ENCODE measurements around the gene OR5V1. TPM values are rescaled to one million over a fixed set of nuclear protein-coding genes. Genes with fewer than 3 reads are reported as not detected.

The OR5V1 gene
- total and polyA plus RNA-seq, 12 donors: not detected

GRCh38 chr6:29395331-29395730 lies 26.7 kb upstream of the OR5V1 start, which contains the start of gene OR12D2:
Gene OR12D2, plus strand, starts transcription at chr6:29395631. Its CDS starts 1,069 bp downstream, at chr6:29396700.
- Histone ChIP-seq H3K27me3 (peaks cover 5% of the 10 kb centered on the region), H3K9me3 (replicated peaks in 1 of 3) (no peaks in the 10 kb centered on the region), H3K4me3 (no peak within 1 kb of the TSS), H3K27ac (no peak within 1 kb of the TSS), H3K4me1 (replicated peaks in 1 of 2) (no peaks in the 10 kb centered on the region), H3K36me3 (replicated peaks in 1 of 2) (no peaks in the 10 kb centered on the region)
- no peak for DNase-seq
- TF ChIP-seq POLR2A (IDR thresholded peaks at IDR 0.05) (no peak), CTCF (IDR thresholded peaks at IDR 0.05) (no peak)
- intact Hi-C loops (cut with DNase I): no loop called here

GRCh38 chr6:29388533-29388932 lies 19.9 kb upstream of the OR5V1 start:
- TF ChIP-seq CTCF (IDR thresholded peaks at IDR 0.05): no peak
- no peak for TF ChIP-seq POLR2A (IDR thresholded peaks at IDR 0.05)
- H3K27ac ChIP-seq: no peak overlapping the region
- intact Hi-C loops (cut with DNase I): no loop called here
- WGBS, 4 donors: 28 to 60% (median 52%) methylated on average over 4 of the region's 4 CpGs
- no peaks in the 10 kb centered on the region for H3K36me3 ChIP-seq (replicated peaks in 1 of 2)
- DNase-seq: no peak
- H3K9me3 ChIP-seq (replicated peaks in 1 of 3): no peaks in the 10 kb centered on the region
- no peak overlapping the region for H3K4me3 ChIP-seq
- H3K27me3 ChIP-seq: peaks cover 5% of the 10 kb centered on the region
- no peaks in the 10 kb centered on the region for H3K4me1 ChIP-seq (replicated peaks in 1 of 2)

- TF ChIP-seq POLR2A (IDR thresholded peaks at IDR 0.05): no peak
- TF ChIP-seq CTCF (IDR thresholded peaks at IDR 0.05): no peak
- H3K36me3 ChIP-seq (replicated peaks in 1 of 2): no peaks in the 10 kb centered on the region
- peaks cover 7% of the 10 kb centered on the region for H3K27me3 ChIP-seq
- no peak for DNase-seq
- intact Hi-C loops (cut with DNase I): no loop called here
- H3K4me3 ChIP-seq: no peak overlapping the region
- no peaks in the 10 kb centered on the region for H3K9me3 ChIP-seq (replicated peaks in 1 of 3)
- no peaks in the 10 kb centered on the region for H3K4me1 ChIP-seq (replicated peaks in 1 of 2)
- no peak overlapping the region for H3K27ac ChIP-seq
Observed at GRCh38 chr6:29376003-29376402, 7.3 kb upstream of the OR5V1 start.

- no peaks in the 10 kb centered on the region for H3K9me3 ChIP-seq (replicated peaks in 1 of 3)
- intact Hi-C loops (cut with DNase I): no loop called here
- TF ChIP-seq CTCF (IDR thresholded peaks at IDR 0.05): no peak
- TF ChIP-seq POLR2A (IDR thresholded peaks at IDR 0.05): no peak
- no peak for DNase-seq
- H3K36me3 ChIP-seq (replicated peaks in 1 of 2): no peaks in the 10 kb centered on the region
- H3K4me3 ChIP-seq: no peak within 1 kb of the TSS
- no peaks in the 10 kb centered on the region for H3K4me1 ChIP-seq (replicated peaks in 1 of 2)
- H3K27me3 ChIP-seq: peaks cover 7% of the 10 kb centered on the region
- H3K27ac ChIP-seq: no peak within 1 kb of the TSS
- WGBS, 4 donors: 81 to 97% (median 86%) methylated on average over 1 of the region's 1 CpG
Observed at GRCh38 chr6:29375191-29375590, 6.5 kb upstream of the OR5V1 start, which contains the start of gene OR12D3. Gene OR12D3, minus strand, starts transcription at chr6:29375291. Its CDS starts 4 bp downstream, at chr6:29375287.
